IPS-18a (cell line): Measurements from ENCODE around the gene COA8.

Source experiments
- H3K27ac ChIP-seq: one replicate; pipeline ENCODE4 v1.5.1; 2013; ENCODE audit warnings: low read length
- H3K27me3 ChIP-seq: one replicate; pipeline ENCODE4 v1.6.1; 2013; ENCODE audit warnings: mild to moderate bottlenecking, low read length; ENCODE audit not compliant: control insufficient read depth, insufficient read depth
- H3K36me3 ChIP-seq: one replicate; pipeline ENCODE4 v1.6.1; 2013; ENCODE audit warnings: low read depth, low read length; ENCODE audit not compliant: control insufficient read depth
- H3K4me1 ChIP-seq: one replicate; pipeline ENCODE4 v1.6.1; 2013; ENCODE audit warnings: low read depth, low read length; ENCODE audit not compliant: control insufficient read depth
- H3K4me3 ChIP-seq: one replicate; pipeline ENCODE4 v1.5.1; 2013; ENCODE audit warnings: low read length
- H3K9ac ChIP-seq: one replicate; pipeline ENCODE4 v1.6.1; 2013; ENCODE audit warnings: mild to moderate bottlenecking, low read length, moderate library complexity
- H3K9me3 ChIP-seq: one replicate; pipeline ENCODE4 v1.6.1; 2013; ENCODE audit warnings: low read depth, low read length; ENCODE audit not compliant: control insufficient read depth

The COA8 gene

DNA sequence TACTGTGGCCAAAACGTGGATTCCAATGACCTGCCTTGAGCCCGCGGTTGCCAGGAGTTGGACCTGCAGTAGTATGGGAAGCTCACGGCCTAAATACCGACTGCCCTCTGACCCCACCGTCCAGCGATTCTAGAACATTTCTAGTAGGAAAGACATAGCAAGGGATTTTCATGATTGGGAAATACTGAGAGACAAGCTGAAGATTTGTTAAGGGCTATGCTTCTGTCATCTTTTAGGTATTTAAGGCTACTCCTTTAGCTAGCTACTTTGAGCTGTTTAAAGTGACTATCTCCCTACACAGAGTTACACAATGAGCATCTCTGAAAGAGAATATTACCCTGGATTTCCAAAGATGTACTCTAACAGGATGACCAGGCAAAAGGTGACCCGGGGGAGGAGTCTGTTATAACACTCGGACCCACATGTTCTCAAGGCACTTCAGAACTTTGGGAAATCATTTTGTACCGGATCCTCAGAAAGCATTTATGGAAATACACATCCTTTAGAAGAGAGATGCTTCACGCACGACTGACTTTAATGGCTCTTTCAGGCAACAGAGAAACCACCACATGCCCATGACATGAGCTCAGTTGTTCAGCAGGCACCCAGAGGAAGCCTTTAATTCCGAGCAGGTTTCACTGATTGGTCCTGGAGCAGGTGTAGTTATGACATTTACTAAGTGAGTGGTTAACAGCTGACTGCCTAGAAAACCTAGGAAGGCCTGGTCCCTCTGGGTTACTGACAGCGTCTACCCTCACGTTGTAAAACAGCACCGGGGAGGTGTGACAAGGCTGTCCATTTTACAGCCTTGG lies 4.5 kb upstream of the COA8 start:
- peaks cover 6% of the 10 kb centered on the region for H3K4me1 ChIP-seq
- no peak overlapping the region for H3K27ac ChIP-seq
- H3K27me3 ChIP-seq: no peaks in the 10 kb centered on the region
- H3K36me3 ChIP-seq: peaks cover 26% of the 10 kb centered on the region
- no peak overlapping the region for H3K4me3 ChIP-seq
- H3K9me3 ChIP-seq: no peaks in the 10 kb centered on the region
- H3K9ac ChIP-seq: no peak overlapping the region

DNA sequence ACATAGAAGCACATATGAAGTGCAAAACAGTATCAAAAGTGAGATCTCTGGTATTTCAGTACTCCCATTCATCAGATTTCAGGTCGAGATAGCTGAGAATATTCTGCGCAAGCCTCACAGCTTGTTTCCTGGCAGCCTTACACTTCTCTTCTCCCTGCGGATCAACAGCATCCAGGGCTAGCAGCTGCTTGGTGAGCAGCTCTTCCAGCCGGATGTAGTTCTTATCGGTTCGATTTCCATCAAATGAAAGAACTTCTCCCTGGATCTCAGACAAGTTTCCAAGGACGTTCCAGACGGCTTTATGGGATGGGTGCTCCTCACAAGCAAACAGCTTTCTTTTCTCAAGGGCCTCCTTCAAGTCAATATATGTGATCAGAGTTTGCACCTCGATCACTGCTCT lies 3.0 kb upstream of the COA8 start:
- no peak overlapping the region for H3K9ac ChIP-seq
- H3K27ac ChIP-seq: no peak overlapping the region
- no peaks in the 10 kb centered on the region for H3K27me3 ChIP-seq
- no peaks in the 10 kb centered on the region for H3K9me3 ChIP-seq
- no peak overlapping the region for H3K4me3 ChIP-seq
- peaks cover 6% of the 10 kb centered on the region for H3K4me1 ChIP-seq
- peaks cover 26% of the 10 kb centered on the region for H3K36me3 ChIP-seq

DNA sequence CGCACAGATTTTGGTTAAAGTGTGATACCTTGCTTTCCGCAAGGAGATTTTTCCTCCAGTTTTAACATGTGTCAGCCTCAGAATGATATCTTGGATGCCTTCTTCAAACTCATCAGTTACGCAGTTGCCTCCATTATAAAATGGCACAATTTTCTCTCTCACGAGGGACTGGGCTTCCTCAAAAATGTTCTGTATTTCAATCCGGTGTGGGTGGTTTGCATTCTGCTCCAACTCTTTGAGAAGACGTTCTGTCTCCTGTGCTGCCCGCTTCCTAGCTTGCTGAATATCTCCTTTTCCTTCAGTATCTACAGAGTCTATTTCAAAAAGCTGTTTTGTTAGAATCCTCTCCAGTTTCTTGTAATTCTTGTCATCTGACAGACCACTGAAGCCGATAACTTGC lies 2.1 kb upstream of the COA8 start:
- Histone ChIP-seq H3K4me1 (peaks cover 6% of the 10 kb centered on the region), H3K9me3 (no peaks in the 10 kb centered on the region), H3K4me3 (peak overlapping the region; percentile 83), H3K36me3 (peaks cover 26% of the 10 kb centered on the region), H3K27me3 (no peaks in the 10 kb centered on the region), H3K27ac (no peak overlapping the region), H3K9ac (no peak overlapping the region)

DNA sequence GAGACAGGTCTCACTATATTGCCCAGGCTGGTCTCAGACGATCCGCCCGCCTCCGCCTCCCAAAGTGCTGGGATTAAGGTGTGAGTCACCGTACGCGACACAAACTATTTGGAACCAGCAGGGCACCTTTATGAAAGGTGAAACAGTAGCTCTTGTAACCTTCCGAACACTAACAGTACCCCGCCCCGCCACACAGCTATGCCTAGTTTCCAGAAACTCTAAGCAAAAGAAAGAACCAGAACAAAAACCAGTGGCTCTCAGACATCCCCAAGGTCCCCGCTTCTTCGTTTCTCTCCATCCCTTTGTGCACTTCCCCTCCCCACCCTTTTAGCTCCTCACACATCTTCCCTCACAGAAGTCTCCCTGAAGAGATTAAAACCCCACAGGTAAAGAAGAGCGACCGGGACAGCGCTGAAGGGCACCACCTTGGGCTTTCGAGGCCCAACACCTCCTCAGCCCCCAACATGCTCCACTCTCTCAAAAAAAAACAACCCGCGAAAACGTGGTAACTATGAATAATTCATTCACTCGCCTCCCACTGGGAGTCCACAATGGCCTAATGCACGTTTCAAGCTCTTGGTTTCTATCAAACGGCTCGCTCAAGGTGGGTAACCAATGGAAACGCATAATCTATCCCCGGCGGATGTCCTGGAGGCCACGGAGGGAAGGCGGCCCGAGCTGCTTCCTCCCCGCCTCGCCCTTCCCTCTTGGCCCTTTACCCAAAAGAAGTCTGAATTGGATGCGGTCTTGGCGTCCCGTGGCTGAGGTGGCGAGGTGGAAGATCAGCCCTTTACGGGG lies 1.2 kb upstream of the COA8 start:
- H3K9ac ChIP-seq: peak overlapping the region; percentile 83
- peaks cover 26% of the 10 kb centered on the region for H3K36me3 ChIP-seq
- H3K4me1 ChIP-seq: peaks cover 6% of the 10 kb centered on the region
- no peaks in the 10 kb centered on the region for H3K27me3 ChIP-seq
- no peaks in the 10 kb centered on the region for H3K9me3 ChIP-seq
- peak overlapping the region; percentile 83 for H3K4me3 ChIP-seq
- peak overlapping the region; percentile 18 for H3K27ac ChIP-seq

DNA sequence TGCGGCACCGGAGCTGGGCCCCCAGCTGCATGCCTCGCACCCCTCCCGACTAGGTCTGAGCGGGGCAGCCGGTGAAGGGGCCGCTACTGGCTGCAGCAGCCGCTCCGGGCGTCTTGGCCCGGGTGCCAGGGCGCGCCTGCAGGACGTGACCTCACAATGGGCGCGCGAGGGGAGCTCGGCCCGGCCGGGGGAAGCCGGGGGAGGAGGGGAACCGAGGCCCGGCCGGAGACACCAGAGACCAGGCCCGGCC lies 656 bp upstream of the COA8 start:
- peak overlapping the region; percentile 83 for H3K4me3 ChIP-seq
- H3K9ac ChIP-seq: peak overlapping the region; percentile 83
- H3K27ac ChIP-seq: peak overlapping the region; percentile 18
- H3K36me3 ChIP-seq: peaks cover 26% of the 10 kb centered on the region
- no peaks in the 10 kb centered on the region for H3K27me3 ChIP-seq
- no peaks in the 10 kb centered on the region for H3K9me3 ChIP-seq
- H3K4me1 ChIP-seq: peaks cover 6% of the 10 kb centered on the region

DNA sequence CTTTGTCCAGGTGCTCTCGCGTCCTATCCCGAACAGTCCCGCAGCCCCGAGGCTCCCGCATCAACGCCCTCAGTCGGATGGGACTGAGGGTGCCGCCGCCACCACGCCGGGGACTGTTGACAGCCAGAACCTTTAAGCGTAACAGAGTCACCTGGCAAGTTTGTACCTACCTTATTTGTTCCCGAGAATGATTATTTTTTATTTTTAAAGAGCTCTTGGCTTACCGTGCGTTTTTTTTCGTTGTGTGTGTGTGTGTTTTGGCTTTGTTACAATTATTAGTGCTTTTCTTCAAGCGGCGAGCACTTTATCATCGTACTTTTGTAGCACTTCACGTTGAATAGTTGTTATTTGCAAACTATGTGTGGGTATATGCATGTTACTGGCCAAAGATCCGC lies 463 bp downstream of the COA8 start:
- Histone ChIP-seq H3K9ac (peak overlapping the region; percentile 83), H3K9me3 (no peaks in the 10 kb centered on the region), H3K4me3 (peak overlapping the region; percentile 83), H3K27me3 (no peaks in the 10 kb centered on the region), H3K4me1 (peaks cover 6% of the 10 kb centered on the region), H3K27ac (no peak overlapping the region), H3K36me3 (peaks cover 24% of the 10 kb centered on the region)

DNA sequence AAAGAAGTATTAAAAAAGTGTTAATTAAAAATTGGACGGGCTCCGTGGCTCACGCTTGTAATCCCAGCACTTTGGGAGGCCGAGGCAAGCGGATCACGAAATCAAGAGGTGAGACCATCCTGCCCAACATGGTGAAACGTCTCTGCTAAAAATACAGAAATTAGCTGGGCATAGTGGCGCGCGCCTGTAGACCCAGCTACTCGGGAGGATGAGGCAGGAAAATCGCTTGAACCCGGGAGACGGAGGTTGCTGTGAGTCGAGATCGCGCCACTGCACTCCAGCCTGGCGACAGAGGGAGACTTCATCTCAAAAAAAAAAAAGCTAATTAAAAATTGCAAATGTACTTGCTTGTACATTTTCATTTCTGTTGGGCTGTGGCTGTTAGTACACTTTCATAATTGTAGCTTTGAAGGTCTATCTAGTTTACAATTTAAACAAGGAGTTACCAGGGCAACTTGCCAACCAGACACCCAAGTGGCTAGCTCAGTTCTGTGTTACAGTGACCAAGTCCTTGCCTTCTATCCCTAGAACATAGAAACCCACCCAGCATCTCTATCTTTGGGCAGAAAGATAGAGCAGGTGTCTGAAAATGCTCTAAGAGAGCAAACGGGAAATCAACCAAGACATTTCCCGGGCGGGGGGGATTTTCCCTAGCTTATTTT lies 1.2 kb downstream of the COA8 start:
- Histone ChIP-seq H3K27me3 (no peaks in the 10 kb centered on the region), H3K4me3 (peak overlapping the region; percentile 83), H3K36me3 (peaks cover 17% of the 10 kb centered on the region), H3K27ac (no peak overlapping the region), H3K9ac (peak overlapping the region; percentile 83), H3K4me1 (peaks cover 6% of the 10 kb centered on the region), H3K9me3 (no peaks in the 10 kb centered on the region)

DNA sequence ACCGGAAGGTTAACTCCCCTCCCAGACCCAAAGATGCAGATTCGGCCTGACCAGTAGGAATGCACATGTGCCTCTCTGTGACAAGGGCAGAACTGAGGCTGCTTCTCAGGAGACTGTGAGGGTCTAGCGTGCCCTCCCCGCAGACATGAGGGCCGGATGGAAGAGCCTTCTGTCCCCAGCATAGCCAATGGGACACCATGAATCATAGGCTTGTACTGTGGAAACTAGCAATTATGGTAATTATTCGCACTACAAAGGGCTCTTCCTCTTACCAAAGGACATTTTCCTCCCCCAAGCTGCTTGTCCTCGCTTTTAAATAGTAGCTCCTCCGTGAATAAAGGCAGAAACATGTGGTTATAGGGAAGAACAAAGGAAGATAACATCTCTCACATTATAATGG lies 6.2 kb downstream of the COA8 start:
- Histone ChIP-seq H3K9ac (no peak overlapping the region), H3K27ac (no peak overlapping the region)

DNA sequence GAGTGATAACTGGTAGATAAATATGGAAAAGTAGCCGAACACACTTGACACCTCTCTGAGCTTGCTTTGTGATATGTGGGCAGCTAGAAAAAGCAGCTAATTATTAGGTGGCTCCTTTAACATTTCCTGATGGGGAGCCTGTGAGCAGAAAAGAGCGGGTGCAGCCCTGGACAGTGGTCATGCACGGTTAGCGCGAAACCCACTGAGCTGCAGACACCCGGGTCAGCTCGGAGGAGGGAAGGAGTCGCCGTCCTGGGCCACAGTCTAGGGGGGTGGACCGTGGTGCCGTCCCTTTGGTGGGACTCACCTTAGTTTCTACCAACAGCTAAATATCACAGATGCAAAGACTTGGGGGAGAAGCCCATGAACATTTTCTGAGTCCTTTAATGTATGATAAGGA lies 6.6 kb downstream of the COA8 start:
- H3K4me1 ChIP-seq: no peaks in the 10 kb centered on the region
- no peak overlapping the region for H3K27ac ChIP-seq
- no peaks in the 10 kb centered on the region for H3K9me3 ChIP-seq
- peaks cover 1% of the 10 kb centered on the region for H3K36me3 ChIP-seq
- no peak overlapping the region for H3K4me3 ChIP-seq
- no peaks in the 10 kb centered on the region for H3K27me3 ChIP-seq
- H3K9ac ChIP-seq: no peak overlapping the region

More for the DNA sequence above, 6.2 kb downstream of the COA8 start:
- Histone ChIP-seq H3K36me3 (no peaks in the 10 kb centered on the region), H3K27me3 (no peaks in the 10 kb centered on the region), H3K4me1 (no peaks in the 10 kb centered on the region), H3K4me3 (no peak overlapping the region), H3K9me3 (no peaks in the 10 kb centered on the region)

DNA sequence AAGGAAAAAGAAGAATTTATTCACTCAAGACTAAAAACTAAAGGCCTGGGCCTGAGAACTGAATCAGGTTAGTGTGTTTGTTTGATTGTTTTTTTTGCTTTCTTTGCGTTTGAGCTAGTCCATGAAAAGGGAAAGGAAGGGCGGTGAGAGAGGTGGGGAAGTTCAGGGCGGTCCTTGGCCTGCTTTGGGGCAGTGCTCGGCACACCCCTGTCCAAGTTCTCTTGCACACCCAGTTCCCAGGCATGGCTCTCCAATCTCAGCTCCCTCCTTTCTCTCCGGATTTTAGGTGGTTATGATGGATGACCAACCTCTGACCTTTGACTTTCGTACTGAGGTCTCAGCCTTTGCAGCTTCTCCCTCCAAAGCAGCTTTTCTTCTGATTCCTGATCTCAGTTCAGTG lies 11.3 kb downstream of the COA8 start:
- H3K36me3 ChIP-seq: peaks cover 18% of the 10 kb centered on the region
- no peak overlapping the region for H3K9ac ChIP-seq
- no peak overlapping the region for H3K27ac ChIP-seq
- no peaks in the 10 kb centered on the region for H3K9me3 ChIP-seq
- H3K27me3 ChIP-seq: no peaks in the 10 kb centered on the region
- H3K4me3 ChIP-seq: no peak overlapping the region
- H3K4me1 ChIP-seq: no peaks in the 10 kb centered on the region

DNA sequence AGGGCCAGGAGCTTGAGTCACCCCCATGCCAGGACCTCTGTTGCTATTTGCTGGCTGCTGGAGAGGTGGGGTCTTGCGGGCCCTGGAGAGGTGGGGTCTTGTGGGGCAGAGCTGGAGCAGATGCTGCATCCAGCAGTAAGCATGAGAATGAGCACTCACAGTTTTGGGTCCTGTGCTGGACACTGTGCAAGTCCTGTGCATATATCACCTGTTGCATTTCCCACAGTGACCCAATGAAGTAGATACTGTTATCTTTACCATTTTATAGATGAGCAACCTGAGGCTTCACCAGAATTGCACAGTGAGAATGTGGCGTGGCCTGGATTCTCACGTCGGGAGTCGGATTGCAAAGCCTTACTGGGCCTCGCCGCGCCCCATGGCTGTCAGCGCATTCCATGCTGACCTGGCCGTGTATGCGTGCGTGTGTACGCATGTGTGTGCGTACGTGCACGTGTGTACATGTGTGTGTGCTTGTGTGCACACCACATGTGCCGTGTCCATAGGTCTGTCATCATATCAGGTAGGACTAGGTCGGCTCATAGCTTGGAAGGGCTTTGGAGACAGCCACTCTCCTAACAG lies 12.0 kb downstream of the COA8 start:
- Histone ChIP-seq H3K36me3 (peaks cover 18% of the 10 kb centered on the region), H3K4me3 (no peak overlapping the region), H3K27ac (no peak overlapping the region), H3K4me1 (no peaks in the 10 kb centered on the region), H3K9me3 (no peaks in the 10 kb centered on the region), H3K9ac (no peak overlapping the region), H3K27me3 (no peaks in the 10 kb centered on the region)
